Activated CD4-positive, alpha-beta T cell treated with anti-CD3 and anti-CD28 coated beads, Interleukin-2, Interleukin-6, amounts not matched to agents 100 ng/mL and 50 ng/mL, durations not matched to agents 16 hours and 8 hours (primary cell): ENCODE measurements around the gene SLC44A5.
"Not testable (repeated sequence)": the region's sequence is repeated elsewhere in the genome, so short reads cannot be mapped to it uniquely, and the experiment has no call there.

Experiments
- DNase-seq: peaks from one replicate; pipeline ENCODE4 v3.0.0-alpha.2; 2020

Gene SLC44A5

DNA sequence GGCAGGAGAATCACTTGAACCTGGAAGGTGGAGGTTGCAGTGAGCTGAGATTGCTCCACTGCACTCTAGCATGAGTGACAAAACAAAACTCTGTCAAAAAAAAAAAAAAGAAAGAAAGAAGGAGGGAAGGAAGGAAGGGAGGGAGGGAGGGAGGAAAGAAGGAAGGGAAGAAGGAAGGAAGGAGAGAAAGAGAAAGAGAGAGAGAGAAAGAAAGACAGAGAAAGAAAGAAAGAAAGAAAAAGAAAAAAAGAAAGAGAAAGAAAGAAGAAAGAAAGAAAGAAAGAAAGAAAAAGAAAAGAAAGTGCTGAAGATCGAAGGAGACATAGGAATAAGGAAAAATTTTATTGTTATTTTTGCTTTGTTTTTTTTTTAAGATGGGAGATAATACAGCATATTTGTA lies 166.7 kb downstream of the SLC44A5 start:
- no peak for DNase-seq

DNA sequence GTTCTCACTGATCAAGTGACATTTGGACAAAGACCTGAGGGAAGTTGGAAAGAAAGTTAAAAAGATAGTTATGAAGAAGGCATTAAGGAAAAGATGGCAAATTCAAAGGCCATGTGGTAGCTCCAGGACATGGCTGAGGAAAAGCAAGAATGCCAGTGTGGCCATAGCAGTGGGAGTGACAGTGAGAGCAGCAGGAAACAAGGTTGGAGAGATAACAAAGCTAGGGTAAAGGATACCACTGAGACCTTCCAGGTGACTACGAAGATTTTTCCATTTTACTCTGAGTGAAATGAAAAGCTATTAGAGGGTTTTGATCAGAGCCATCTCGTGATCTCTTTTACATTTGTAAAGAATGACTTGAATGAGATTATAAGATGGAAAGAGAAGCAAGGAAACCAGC lies 170.6 kb downstream of the SLC44A5 start:
- no peak for DNase-seq

DNA sequence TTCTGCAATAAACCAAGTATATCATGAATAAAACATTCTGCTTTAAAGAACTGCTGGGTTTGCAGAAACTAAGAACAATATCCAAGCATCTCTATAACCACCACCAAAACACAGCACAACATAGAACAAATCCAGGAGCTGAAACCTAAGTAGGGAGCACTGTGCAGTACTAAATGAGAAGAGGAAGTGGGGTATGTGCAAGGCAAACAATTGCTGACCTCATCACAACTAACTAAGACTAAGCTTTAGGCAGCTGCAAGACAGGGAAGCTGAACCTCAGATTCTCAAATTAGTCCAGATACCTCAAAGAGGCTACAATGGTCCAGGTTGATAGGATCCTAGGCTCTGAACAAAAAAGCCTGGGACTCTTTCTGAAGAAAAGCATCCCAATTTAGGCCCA lies 172.6 kb downstream of the SLC44A5 start:
- no peak for DNase-seq

DNA sequence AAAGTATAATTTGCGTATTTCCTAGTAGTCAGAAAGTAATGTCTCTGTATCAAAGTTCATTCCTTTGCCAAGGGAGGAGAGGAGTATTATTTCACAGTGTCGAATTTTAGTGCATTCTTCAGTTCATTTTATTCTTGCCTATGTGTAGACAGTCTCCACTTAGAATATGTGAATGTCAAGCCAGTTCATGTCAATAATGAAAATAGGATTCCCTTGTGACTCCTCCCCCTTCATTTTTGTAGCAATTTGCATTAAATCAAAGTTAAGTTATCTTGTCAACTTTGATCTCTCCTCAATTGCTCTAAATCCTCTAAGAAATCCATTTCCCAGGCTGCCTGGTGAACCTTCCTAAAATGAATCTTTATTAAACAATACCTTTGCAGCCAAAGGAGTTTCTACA lies 179.1 kb downstream of the SLC44A5 start:
- DNase-seq = no peak

DNA sequence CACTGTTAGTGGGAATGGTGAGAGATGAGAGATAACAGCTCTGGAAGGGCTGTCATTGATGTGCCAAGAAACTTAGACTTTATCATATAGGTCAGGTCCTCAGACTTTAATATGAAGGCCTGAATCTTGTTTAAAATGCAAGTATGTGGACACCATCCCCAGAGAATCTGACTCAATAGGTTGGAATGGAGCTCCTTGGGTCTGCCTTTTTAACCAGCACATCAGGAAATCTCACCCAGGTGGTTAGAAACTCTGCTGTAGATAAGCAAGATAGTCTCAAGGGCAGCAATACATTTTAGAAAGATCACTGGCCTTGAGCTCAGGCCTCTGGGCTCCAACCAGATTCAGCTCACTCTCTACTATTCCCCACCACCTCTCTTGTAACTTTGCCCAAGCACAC lies 180.4 kb downstream of the SLC44A5 start:
- DNase-seq = no peak

DNA sequence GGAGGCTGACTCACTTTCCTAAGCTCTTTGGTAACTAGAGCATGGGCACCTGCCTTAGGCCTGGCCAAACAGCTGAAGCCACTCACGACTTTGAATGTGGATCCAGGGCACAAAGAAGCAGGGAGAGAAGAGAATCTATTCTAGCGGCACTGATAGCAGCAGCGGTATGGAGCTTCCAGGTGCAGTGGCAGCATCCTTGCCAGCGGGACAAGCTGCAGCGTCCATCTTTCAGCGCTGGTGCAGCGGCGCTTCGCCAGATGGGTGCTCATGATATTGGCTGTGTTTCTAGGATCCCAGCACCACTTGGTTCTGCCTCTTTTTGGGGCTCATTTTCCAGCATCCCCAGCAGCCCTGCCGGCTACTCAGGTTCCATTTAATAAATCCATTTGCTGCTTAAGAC lies 184.2 kb downstream of the SLC44A5 start:
- DNase-seq = no peak

DNA sequence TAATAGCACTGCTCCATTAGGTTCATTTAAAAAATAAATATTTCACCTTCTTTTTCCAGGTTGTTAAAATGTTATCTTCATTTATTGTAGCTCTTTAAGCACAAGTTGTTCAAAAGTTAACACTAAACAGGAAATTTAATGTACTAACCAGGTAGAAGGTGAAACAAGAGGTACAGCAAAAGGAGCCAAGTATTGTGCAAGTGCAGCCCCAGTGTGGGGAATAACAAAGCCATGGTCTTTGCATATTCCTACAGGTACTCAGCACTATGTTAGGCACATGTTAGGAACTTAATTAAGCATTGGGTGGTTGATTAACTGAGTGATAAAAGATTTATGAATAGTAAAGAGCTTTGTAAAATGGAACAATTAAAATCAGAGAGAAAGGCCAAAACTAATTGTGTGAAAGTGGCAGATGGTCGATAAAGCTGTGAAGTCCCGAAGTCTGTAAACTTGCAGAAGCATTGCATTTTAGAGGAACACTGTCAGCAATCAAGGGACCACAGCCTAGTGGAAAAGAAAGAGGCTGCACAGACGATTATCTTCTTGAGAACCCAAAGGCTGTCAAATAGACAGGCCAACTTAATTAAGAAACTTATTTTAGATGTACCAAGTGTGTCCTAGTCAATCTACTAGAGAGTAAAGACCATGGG lies 185.8 kb downstream of the SLC44A5 start:
- no peak for DNase-seq

DNA sequence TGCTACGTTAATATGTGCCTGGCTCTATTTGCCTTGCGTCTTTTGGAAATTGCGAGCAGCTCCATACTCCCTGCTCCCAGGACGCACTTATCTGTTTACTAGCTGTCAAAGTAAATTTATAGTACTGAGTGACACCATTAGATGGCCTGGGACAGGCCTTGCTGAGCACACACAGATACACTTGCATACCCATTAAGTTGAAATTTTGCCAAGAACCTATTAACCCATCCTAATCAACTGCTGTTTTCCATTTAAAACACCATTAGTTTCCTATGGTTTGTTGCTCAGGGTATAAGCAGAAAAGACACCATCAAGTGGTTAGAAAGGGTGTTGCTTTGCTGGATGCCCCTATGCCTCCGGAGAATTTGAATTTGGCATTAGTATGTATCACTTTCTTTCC lies 187.3 kb downstream of the SLC44A5 start:
- no peak for DNase-seq

DNA sequence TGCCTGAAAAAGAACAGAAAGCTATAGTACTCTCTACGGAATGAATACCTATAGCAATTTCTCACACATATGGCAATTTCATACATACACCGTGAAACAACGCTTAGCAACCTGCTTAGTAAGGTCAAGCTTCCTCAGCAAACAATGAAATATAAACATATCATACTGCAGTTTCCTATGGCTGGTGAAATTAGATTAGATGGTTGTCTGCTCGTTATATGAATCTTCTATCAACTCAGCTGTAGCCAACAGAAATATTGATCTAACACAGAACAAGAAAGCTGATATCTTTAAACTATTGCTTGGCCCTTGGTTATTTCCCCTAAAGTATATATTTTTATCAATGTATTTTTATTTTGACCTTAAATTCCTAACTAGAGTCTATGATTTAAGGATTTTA lies 187.8 kb downstream of the SLC44A5 start:
- no peak for DNase-seq

DNA sequence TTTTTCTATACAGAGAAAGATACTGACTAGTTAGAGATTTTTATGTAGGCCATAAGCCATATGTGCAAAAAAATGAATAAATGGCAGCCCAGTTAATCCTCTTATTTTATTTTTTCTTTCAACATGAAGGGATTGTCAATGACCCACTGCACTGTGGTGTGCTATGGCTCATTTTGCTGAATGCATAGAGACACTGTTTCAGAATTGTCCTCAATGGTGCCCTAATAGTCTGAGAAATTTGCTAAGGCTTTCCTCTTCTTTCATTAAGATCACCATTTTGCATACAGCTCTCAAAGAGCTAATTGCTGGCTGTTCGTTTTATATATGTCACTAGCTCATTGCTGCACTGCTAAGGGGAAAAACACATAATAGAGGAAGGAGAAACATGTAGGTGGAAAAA lies 189.5 kb downstream of the SLC44A5 start:
- no peak for DNase-seq

DNA sequence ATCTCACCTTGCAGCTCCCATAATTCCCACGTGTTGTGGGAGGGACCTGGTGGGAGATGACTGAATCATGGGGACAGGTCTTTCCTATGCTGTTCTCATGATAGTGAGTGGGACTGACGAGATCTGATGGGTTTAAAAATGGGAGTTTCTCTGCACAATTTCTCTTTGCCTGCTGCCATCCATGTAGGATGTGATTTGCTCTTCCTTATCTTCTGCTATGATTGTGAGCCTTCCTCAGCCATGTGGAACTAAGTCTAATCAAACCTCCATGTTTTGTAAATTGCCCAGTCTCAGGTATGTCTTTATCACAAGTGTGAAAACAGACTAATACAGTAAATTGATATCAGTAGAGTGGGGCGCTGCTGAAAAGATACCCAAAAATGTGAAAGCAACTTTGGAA lies 195.7 kb downstream of the SLC44A5 start:
- DNase-seq = no peak

DNA sequence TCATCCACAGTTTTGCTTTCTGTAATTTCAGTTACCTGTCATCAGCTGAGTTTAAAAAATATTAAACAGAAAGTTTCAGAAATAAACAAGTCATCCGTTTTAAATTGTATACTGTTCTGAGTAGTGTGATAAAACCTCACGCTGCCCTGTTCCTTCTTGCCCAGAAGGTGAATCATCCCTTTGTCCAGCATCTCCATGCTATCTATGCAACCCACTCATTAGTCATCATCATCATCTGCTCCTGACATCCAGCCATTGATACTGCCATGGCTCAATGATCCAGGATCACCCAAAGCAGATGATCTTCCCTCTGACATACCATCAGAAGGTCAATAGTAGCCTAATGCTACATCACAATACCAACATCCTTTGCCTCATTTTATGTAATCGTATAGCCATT lies 198.3 kb downstream of the SLC44A5 start:
- no peak for DNase-seq

DNA sequence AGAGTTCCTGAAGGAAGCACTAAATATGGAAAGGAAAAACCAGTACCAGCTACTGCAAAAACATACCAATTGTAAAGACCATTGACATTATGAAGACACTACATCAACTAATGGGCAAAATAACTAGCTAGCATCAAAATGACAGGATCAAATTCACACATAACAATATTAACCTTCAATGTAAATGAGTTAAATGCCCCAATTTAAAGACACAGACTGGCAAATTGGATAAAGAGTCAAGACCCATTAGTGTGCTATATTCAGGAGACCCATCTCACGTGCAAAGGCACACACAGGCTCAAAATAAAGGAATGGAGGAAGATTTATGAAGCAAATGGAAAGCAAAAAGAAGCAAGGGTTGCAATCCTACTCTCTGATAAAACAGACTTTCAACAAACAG lies 206.2 kb downstream of the SLC44A5 start:
- DNase-seq = not testable (repeated sequence)

DNA sequence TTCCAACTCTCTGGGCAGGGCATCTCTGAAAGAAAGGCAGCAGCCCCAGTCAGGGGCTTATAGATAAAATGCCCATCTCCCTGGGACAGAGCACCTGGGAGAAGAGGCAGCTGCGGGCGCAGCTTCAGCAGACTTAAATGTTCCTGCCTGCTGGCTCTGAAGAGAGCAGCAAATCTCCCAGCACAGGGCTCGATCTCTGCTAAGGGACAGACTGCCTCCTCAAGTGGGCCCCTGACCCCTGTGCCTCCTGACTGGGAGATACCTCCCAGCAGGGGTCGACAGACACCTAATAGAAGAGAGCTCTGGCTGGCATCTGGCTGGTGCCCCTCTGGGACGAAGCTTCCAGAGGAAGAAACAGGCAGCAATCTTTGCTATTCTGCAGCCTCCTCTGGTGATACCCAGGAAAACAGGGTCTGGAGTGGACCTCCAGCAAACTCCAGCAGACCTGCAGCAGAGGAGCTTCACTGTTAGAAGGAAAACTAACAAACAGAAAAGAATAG lies 207.7 kb downstream of the SLC44A5 start:
- not testable (repeated sequence) for DNase-seq

DNA sequence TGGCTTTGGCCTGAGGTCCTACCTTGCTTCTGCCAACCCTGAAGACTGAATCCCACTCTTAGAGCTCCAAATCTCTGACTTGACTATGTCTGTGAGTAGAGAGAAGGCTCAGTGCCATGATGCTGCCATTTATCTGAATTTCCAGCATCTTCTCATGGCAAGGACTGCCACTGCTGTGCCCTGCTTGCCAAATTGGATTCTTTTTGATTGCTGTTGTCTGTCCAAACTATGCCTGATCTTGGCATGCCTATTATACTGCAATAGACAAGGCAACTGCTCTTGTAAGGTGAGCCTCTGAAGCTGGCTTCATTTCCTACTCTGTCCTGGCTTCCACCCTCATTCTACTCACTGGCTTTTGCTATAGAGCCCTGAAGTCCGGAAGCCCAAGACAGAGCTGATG lies 210.2 kb downstream of the SLC44A5 start:
- DNase-seq = no peak

DNA sequence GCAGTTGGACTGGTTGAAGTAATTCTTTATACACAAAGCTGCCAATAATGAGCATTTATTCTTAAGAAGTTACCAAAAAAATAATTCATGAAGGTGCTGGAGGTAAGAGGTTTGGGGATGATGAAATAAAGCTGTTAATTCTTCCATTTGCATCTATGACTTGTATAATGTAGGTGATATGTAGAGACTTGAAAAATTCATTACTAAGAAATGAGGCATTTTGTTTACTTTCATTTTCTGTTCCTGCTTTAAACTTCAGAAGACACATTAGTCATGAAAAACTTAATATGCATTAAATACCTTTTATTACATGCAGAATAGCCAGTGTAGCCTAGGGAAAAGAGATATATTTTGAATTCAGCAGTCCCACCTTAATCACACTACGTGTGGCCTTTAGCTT lies 214.2 kb downstream of the SLC44A5 start:
- DNase-seq = no peak

DNA sequence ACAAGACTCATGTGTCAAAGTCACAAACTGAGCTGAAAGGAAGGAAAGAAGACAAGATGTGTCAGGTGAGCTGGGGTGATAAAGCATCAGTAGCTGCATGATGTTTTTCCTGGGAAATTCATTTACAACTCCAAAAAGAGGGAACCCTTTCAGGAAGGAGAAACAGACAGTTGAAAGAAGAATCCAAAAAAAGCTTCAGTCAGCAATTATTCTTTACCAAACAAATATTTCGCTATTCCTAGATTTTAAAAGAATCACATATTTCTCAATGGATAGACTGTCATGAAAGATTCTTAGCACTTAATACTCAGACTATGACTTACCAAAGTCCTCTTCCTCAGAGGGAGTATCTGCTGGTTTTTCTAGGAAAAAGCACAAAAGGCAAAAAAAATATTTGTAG lies 214.7 kb downstream of the SLC44A5 start:
- DNase-seq = no peak

DNA sequence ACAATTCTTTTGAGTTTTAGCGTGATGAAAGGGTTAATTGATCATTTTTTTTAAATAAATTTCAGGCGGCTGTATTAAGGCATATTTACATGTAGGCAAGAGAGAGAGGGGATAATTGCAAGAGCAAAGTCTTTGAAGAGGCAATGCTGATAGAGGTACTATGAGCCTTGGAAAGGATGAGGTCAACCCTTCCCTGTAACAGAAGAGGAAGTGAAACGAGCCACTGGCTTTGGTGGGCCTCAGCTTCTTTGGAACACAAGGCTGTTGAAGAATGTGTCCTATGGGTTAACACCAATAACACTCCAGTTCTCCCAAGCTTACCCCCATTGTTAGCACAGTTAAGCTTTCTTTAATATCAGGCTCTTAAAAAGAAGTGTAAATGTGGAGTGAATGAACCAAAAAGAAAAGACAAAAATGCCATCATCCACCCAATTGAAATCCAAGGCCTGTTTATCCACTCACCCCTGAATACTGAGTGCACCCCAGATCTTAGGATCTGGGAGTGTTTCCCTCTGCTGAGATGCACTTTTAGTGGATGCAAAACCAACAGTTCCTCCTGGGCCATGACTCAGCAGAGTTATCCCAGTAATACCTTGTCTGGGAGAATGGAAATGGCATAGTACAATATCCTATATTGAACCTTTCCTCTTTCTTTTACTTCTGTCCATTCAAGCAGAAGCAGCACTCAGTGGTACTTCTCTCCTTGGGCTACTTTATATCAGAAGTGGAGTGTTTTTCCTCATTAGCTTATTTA lies 216.4 kb downstream of the SLC44A5 start:
- no peak for DNase-seq

DNA sequence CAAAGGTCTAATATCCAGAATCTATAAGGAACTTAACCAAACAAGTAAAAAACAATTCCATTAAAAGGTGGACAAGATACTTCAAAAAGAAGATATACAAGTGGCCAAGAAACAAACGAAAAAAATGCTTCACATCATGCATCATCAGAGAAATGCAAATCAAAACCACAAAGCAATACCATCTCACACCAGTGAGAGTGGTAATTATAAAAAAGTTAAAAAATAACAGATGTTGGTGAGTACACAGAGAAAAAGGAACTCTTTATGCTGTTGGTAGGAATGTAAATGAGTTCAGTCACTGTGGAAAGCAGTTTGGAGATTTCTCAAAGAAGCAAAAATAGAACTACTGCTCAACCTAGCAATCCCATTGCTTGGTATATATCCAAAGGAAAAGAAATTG lies 218.6 kb downstream of the SLC44A5 start:
- DNase-seq = no peak

DNA sequence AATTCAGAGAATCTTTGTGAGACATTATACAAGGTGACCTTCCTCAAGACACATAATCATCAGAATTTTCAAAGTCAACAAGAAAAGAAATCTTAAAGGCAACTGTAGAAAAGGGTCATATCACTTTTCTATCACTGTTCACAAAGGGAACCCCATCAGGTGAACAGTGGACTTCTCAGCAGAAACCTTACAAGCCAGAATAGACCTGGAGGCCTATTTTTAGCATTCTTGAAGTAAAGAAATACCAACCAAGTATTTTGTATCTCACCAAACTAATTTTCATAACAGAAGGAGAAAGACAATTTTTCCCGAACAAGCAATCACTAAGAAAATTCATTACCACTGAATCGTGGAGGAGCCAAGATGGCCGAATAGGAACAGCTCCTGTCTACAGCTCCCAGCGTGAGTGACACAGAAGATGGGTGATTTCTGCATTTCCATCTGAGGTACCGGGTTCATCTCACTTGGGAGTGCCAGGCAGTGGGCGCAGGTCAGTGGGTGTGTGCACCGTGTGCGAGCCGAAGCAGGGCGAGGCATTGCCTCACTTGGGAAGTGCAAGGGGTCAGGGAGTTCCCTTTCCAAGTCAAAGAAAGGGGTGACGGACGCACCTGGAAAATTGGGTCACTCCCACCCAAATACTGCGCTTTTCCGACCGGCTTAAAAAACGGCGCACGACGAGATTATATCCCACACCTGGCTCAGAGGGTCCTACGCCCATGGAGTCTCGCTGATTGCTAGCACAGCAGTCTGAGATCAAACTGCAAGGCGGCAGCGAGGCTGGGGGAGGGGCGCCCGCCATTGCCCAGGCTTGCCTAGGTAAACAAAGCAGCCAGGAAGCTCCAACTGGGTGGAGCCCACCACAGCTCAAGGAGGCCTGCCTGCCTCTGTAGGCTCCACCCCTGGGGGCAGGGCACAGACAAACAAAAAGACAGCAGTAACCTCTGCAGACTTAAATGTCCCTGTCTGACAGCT lies 235.2 kb downstream of the SLC44A5 start:
- not testable (repeated sequence) for DNase-seq

DNA sequence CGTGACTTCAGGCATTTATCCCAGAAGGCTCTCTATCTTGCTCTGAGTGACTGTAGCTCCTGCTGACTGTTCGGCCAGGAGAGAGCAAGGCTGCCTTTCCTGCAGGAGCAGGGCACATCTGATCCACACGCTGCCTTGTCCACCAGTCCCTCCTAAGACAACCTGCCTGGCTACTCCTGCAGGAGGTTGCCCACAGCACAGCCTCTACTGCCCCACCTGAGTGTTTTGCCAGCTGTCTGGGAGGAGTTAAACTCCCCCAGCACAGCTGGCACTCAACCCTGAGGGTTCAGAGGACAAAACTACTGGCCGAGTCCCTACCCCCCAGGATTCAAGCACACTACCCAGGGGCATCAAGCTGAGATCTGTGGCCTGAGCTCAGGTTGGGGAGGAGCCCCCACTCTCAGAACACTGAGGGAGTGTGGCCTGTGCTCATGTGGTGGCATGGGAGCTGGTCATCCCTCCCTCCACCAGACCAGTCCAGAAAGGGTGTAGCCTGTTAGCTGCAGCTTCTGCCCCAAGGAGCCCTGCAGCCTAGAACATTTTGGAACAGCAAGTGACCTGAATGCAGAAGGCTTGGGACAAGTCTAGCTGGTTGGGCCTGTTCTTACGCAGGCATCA lies 237.3 kb downstream of the SLC44A5 start:
- DNase-seq = no peak

DNA sequence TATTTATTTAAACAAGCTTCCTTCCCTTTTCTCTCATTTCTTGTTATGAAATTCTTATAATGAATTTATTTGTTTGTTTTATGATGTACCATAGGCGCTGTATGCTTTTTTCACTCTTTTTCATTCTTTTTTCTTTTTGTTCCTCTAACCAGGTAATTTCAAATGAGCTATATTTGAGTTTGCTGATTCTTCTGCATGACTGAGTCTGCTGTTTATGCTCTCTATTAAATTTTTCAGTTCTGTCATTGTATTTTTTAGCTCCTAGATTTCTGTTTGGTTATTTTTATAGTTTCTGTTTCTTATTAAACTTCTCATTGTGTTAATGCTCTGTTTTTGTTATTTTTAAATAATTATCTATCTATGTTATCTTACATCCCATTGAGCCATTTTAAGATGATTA lies 244.3 kb downstream of the SLC44A5 start:
- no peak for DNase-seq

DNA sequence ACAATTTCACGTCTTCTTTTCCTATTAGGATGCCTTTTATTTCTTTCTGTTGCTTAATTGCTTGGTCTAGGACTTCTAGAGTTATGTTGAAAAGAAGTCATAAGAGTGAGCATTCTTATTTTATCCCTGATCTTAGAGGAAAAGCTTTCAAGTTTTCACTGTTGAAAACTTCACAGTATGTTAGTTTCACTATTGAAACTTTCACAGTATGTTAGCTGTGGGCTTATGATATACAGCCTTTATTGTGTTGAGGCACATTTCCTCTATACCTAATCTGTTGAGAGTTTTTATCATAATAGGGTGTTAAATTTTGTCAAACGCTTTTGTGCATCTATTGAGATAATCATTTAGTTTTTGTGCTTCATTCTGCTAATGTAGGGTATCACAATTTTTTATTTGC lies 249.7 kb downstream of the SLC44A5 start:
- no peak for DNase-seq
